ENCODE measurements around the gene ABCF2.

DNA sequence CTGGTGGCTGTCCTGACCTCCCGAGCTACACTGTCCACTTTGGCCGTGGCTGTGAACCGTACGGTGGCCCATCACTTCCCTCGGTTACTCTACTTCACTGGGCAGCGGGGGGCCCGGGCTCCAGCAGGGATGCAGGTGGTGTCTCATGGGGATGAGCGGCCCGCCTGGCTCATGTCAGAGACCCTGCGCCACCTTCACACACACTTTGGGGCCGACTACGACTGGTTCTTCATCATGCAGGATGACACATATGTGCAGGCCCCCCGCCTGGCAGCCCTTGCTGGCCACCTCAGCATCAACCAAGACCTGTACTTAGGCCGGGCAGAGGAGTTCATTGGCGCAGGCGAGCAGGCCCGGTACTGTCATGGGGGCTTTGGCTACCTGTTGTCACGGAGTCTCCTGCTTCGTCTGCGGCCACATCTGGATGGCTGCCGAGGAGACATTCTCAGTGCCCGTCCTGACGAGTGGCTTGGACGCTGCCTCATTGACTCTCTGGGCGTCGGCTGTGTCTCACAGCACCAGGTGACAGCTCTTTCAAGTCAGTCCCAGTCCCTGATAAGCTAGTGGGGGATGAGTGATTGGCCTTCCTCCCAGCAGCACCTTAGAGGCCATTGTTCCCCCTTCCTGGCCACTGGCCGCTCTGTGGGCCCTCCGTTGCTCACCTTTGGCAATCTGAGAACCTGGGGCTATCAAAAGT, 8.2 kb upstream of the ABCF2 start:
- TF ChIP-seq, protein P1, sequence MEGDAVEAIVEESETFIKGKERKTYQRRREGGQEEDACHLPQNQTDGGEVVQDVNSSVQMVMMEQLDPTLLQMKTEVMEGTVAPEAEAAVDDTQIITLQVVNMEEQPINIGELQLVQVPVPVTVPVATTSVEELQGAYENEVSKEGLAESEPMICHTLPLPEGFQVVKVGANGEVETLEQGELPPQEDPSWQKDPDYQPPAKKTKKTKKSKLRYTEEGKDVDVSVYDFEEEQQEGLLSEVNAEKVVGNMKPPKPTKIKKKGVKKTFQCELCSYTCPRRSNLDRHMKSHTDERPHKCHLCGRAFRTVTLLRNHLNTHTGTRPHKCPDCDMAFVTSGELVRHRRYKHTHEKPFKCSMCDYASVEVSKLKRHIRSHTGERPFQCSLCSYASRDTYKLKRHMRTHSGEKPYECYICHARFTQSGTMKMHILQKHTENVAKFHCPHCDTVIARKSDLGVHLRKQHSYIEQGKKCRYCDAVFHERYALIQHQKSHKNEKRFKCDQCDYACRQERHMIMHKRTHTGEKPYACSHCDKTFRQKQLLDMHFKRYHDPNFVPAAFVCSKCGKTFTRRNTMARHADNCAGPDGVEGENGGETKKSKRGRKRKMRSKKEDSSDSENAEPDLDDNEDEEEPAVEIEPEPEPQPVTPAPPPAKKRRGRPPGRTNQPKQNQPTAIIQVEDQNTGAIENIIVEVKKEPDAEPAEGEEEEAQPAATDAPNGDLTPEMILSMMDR (IDR thresholded peaks at IDR 0.05; ENCODE audit: low read length) = no peak
- no peak for TF ChIP-seq EZH2 (optimal IDR thresholded peaks at IDR 0.05; ENCODE audit: low read depth, low read length)
- TF ChIP-seq EZH2phosphoT487 (IDR thresholded peaks at IDR 0.05; ENCODE audit: low read length) = no peak
